GM21529 (cell line): ENCODE data around the gene PRELID1.

Experiments
- ATAC-seq: cut with Tn5 transposase; IDR thresholded peaks from one replicate; pipeline ENCODE4 v1.9.1; 2021; ENCODE audit not compliant: unreplicated experiment

PRELID1 gene

DNA sequence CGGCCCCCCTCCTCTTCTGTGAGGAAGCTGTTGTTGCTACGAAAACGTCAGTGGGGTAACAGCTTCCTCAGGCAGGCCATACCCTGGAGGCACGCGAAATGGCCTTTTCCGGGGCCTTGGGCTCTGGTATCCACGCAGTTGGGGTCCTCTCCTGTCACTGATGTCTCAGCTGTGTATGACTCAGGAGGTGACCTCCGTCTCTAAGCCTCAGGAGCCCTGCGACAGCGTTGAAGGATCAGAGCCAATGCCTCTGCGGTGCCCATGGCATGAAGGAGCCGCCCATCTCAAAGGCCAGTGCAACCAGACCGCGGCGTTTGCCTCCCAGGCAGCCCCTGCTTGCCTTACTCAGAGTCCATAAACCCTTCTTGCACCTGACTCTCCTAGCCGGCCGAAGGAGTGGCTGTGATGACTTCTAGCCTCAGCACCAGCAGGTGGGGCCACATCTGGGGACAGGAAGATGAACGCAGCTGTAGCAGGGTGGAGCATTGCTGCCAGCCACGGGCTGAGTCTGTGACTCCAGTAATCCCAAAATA lies 9.1 kb downstream of the PRELID1 start:
- ATAC-seq, result peak; percentile 28

DNA sequence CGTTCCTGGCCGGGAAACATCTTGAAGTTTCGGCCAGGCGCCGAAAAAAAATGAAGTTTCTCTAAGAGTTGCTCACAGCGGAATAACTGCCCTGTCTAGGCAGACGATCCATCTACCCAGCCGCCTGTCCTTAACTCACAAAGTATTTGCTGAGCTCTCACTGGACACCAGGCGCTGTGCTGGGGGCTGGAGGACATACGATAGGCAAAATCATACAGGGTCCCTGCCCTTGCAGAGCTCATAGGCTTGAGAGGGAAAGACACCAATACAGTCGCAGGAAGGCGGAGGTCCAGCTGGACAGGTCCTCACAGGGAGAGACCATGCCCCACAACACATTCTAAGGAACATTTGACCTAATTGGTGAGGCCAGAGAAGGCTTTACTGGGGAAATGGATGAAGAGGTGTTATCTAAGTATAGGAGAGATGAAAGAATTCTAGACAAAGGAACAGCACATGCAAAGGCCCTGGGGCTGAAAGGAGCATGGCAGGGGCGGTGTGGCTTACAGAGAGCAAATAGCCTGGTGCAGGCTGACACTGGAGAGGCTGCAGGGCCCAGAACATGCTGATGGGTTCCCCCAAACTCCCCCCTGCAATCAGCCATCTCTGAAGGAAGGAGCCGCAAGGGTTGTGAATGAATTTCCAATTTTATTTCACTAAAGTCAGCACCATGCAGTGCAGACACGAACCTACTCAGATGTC lies 10.1 kb downstream of the PRELID1 start:
- no peak for ATAC-seq

DNA sequence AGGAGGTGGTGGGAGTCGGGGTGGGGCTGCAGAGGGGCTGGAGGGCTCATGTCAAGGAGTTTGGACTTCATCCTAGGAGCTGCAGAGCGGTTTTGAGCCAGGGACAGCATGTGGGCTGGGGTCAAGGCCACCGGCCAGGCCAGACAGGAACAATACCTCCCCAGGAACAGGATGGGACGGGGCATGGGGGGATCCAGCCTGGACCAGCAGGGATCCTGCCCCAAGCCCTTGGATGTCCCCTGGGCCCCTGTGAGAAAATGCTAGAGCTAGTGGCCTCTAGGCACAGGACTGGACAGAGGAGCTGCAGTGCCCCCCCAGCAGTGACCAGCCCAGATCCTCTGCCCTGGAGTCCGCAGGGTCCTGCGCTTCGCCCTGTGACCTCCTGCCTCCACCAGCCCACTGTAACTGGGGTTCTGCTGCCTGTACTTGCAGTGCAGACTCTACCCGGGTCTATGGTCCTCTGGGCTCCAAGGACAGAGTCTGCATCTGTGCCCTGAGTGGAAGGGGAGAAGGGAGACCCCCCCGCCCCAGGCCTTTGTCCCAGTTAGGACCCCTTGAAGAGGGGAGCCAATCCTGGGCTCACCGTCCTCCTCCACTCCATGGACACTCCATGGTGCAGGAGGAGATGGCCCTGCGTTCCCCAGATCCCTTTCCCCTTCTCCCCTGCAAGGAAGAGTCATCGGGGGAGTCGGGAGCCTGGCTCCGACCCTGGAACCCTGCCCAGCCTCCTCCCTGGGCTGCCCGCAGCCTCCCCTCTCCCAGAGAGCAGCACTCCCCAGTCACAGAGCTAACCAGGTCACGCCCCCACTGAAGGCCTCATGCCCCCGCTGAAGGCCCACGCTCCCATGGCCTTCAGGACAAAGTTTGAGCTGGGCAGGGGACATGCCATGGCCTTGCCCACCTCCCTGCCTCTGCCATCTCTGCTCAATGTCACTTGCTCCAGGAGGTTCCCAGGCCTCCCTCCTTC lies 11.1 kb downstream of the PRELID1 start:
- no peak for ATAC-seq

DNA sequence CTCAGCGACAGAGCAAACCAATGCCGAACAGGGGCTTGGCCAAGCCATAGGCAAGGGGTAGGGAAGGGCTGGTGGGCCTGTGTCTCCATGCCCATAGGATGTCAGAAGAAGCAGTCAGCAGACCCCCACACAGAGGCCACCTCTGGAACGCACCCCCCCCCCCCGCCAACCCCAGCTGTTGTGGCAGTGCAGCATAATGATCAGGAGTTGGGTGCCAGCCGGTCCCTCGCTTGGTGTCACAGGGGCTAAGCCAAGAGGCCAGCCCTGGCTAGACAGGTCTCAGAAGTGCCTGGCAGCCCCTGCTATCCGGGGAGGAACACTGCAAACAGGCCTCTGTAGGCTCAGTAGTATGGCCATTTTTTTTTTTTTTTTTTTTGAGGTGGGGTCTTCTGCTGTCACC lies 11.8 kb downstream of the PRELID1 start:
- ATAC-seq, result no peak

DNA sequence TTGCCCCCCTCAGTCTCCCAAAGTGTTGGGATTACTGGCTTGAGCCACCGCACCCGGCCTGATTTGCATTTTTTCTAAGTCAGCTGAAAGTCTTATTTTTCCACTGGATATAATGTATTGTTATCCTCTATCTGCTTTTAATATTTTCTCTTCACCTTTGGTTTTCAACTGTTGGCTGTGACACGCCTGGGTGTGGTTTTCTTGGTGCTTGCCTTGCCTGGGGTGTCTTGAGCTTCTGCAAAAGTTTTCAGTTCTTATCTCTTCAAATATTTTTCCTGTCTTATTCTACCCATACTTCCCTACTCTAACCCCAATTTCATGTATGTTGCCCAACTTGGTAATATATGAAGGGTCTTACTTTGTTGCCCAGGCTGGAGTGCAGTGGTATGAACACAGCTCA lies 12.4 kb downstream of the PRELID1 start:
- ATAC-seq, result no peak

DNA sequence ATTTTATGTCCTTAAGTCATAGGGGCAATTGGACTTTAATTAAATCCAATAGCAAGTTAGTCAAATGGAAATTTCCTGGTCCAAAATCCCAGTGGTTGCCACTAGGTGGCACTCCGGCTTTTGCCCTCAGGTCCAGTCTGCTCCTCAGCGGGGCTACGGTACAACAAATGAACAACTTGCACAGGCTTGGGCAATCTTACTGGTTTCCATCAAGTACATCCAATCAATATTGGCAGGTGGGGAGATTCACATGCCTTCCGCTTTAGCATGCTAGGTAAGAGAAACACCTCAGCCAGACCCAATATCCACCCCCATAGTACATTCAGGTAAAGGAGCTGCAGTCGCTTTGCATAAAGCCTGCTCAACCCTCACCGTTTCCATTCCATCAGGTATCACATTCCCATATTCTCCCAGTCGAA lies 14.4 kb downstream of the PRELID1 start:
- no peak for ATAC-seq

DNA sequence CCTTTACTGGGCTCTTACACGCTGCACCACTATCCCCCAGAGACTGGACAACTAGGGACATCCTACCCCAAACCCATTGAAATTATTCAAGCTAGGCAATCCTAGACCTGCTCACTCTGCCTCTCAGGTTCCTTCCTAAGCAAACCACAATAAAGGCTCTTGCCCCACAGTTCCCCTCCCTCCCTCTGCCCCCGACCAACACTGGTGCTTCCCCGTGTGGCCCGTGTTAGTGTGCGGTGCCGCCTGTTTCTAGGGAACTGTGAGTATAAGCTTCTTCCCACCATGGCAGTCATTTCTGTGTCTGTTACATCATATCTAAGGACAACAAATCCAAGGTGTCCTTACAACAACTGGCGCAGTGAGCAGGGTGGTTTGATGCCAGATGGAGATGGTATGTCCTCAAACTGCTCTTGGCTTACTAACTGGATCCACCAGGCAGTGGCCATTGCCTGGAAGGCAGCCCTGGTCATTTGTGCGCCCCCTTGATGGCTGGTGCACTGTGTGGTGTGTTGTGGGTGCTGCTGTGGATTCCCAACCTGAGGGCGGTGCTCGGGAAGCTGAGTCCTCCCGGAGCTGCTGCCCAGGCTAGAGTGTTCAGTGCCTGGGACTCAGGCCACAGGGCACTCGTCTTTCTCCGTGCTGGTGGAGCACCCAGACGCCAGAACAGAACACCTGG lies 16.5 kb downstream of the PRELID1 start:
- no peak for ATAC-seq

DNA sequence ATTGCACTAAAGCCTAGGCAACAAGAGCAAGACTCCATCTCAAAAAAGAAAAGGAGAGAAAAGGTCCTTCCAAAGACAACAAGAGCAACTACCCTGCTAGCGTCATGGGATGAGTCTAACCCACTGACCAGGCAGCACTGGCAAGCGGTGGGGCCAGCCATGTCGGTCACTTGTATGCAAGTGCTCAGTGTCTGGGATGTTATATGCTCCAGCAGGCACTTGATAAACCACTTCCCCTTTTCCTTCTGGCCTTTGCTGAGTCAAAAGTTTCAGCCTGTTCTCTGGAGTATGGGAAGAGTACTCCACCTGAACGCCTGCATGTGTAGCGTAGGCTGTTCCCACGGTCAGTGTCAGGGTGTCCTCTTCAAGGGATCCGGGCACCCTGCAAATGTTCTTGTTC lies 17.3 kb downstream of the PRELID1 start:
- ATAC-seq, result no peak

DNA sequence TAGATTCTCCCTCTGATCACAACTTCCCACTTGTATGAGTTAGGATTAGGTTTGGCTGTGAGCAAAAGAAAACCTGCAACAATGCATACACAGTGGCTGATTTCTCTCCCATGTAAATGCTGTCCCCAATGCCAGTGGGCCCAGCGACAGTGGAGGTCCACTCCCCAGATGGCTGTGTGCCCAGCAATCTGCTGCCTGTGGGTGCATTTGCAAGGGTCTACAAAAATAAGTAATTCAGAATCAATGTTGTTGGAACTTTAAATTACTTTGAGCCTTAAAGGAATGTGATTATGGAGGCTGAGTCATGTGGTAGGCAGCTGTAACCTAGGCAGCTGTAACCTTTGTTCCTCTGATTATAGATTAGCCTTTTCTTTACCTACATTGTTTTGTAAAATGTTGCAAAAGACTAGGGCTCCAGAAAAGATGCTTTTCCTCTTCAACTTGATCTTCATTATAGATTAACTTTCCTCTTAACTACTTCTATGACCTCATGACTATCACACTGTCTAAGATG lies 22.3 kb downstream of the PRELID1 start:
- no peak for ATAC-seq

DNA sequence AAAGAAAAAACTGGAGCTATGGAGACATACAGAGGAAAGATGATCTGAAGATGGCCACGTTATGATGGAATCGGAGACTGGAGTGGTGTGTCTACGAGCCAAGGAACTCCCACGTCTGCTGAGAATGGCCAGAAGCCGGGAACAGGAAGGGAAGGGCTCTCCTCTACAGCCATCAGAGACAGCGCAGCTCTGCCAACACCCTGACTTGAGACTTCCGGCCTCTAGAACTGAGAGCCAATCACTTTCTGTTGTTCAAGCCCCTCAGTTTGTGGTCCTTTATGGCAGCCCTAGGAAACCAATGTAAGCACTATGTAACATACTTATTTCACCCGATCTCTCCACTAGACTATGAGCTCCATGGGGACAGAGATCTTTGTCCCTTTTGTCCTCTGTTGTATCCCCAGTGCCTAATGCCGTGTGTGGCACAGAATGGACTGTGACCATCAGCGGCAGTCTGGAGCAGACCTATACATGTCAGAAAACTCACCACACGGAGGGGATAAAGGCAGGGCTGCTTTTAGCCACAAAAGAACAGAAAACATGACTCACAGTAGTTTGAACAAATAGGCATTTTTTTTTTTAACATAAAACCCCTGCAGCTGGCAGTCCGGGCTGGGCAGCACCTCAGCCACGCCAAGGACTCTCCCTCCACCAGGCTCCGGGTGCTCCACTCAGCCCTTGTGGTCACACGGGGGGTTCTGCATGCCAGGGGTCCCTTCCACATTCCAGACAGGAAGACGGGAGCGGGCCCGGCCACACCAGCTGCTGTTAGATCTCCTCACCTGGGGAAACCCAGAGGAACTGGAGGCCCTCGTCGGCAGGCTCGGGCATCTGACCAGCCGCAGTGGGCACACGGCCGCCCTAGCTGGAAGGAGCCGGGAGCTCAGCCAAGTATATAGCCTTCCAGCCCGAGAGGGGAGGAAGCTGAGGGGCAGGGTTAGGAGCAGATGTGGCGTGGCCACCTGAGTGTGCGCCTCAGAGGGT lies 24.2 kb downstream of the PRELID1 start:
- ATAC-seq, result no peak

DNA sequence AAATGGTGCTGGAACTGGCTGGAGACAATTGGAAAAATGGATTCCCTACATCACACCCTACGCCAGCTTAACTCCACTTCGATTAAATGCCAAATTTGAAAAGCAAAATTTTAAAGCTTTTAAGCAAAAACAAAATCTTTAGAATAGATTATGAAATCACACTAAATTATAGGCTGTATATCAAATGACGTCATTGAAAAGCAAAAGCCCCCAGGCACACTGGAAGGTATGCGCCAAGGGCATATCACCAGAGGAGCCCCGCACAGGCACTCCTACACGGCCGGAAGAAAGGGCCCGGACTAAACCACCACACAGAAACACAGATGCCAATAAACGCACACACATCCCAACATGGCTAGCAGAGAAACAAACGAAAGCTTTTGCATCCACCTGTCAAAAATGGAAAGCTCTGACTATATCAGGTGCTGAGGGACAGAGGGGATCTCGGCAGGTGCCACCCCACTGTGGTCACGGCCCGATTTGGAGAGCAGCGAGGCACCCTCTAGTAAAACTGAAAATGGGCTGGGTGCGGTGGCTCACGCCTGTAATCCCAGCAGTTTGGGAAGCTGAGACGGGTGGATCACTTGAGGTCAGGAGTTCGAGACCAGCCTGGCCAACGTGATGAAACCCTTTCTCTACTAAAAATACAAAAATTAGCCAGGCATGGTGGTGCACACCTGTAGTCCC lies 25.1 kb downstream of the PRELID1 start:
- no peak for ATAC-seq

DNA sequence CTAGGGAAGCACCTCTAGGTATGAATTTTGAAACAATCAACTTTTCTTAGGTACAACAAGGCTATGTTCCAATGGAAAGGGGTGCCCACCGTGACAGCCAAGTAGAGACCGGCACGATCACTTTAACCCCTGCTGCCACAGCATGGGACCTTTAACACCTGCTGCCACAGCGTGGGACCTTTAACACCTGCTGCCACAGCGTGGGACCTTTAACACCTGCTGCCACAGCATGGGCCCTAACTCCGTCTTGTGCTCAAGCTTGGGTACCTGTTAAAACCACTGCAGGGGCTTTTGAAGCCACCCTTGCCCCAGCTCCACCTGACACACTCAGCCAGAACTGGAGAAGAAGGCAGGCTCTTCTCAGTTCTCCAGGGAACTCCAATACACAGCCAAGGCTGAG lies 26.3 kb downstream of the PRELID1 start:
- ATAC-seq, result no peak

DNA sequence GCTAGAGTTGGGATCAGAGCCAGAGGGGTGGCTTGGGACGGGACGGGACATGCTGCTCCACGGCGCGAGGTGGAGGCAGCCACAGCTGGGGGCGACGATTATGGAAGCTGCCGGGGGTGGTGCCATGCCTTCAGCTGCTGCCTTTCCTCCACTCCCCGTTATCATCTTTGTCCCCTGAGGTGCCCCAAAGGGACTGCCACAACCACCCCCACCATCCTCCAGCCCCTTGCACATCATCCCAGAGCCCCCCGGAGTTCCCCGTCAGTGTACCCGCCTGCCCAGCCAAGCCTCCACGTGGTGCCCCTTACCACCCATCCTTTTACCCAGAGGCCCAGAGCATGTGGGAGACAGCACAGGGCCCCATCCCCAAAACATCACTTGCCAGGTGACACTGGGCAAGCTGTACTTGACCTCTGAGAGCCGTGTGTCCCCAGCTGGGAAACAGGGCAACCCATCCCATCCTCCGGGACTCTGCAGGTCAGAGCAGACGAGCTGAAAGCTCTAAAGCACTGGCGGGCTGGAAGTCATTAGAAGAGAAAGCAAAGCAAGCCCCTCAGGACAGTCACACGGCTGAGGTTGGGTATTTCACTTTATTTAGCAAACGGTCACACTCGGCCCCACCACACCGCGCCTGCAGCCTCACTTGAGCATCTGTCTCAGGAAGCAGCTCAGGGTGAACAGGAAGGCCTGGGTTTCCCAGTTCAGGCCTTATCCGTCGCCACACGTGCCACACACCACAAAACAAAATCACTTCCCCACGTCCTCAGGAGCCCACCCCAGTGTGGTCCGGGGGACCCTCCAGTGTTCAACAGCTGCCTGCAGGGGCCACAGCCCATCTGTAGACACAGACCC lies 27.6 kb downstream of the PRELID1 start:
- ATAC-seq, result no peak

DNA sequence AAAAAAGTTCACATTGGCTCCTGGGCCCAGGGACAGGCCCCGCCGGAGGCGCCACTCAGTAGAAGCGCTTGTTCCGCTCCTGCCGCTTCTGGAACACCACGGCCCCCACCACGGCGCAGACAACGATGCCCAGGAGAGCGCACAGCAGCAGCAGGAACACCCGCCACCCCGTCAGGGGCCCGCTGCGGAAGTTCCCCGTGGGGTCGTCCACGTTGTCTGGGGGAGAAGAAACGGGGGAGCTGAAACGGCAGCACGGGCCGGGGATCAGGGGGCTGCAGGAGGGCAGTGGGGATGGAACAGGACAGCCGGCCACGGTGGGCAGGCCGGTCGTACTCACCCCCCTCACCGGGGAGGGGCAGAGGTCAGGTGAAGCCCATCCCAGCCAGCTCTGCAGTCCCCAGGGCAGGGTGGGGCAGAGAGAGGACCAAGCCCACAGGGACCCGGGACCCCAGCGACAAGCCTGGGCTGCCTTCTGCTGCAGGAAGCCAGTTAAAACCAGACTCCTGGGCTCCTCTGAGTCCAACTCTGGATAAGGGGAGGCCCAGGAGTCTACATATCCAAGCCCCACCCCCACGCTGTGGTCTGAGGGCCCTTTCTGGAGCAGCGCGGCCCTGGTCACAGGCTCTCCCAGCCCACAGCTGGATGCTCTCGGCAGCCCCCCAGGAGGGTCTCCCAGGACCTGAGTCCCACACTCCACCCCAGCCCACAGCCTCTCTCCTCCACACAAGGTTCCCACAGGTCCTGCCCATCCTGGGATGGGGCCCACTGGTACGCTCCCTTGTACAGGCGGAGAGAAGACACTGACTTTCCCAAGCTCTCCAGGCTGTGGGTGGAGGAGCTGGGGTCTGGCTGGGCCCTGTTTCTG lies 28.7 kb downstream of the PRELID1 start:
- ATAC-seq, result no peak

DNA sequence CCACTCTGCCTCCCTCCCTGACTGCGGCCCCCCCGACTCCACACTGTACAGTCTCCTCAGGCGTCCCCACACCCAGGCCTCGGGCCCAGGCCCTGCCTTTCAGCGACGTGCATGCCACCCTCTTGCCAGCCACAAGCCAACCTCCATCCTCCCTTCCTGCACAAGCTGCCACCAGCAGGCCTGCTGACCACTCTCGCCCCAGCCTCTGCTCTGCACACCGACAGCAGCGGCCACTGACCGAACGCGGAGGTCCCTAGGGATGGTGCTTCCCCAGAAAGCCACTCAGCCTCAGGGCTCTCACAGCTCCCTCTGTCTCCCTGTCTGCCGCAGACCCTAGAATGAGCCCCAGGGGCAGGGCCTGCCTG lies 29.3 kb downstream of the PRELID1 start:
- no peak for ATAC-seq

DNA sequence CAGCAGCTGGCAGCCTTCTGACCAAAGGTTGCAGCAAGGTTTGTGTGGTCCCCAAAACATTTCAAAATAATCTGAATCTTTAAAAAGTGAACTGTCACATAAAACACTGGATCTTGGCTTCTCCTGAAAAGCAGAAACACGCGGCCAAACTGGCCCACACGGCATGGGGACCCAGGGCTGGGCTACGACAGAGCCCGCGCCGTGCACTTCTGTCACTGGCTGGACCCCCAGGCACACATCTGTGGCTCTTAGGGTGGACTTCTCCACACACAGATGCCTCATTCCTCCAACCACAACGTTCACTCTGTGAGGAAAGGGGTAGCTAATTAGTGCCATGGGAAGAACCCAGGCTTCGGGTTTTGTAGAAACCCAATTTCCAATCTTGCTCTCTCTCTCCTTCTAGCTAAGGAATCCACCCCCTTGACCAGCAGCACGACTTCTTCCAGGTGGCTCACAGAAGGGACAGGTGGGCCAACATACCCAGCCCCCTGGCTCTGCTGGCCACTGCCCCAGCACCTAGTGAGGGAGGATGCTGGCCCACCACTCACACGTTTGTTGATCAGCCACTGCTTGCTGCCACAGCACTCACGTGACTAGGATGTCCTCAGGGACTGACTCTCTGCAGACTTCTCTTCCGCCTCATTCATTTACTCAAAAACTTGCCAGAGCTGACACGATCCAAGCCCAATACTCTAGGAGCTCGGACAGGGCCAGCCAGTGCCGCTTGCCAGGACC lies 30.0 kb downstream of the PRELID1 start:
- no peak for ATAC-seq

DNA sequence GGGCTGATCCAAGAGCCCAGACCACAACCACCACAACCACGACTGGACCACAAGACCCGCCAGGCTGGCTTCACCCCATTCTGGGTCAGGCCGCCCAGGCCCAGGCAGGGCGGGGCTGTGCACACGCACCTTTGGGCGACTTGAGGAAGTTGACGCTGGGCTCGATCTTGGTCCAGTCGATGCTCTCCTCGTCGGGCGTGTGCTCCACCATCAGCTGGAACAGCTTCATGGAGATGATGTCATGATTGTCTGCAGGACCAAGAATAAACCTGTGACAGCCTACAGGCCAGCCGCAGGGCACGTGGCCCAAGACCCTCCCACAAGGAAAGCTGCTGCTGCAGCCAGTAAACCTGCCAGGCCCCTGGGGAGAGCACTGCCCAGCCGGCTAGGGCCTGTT lies 30.6 kb downstream of the PRELID1 start:
- no peak for ATAC-seq
